GM19372 (cell line): ENCODE data around the gene POC1B.

Experiments
- ATAC-seq: cut with Tn5 transposase; IDR thresholded peaks from one replicate; pipeline ENCODE4 v1.9.1; 2021; ENCODE audit warnings: mild to moderate bottlenecking, low read depth, moderate library complexity; ENCODE audit not compliant: unreplicated experiment

The POC1B gene

DNA sequence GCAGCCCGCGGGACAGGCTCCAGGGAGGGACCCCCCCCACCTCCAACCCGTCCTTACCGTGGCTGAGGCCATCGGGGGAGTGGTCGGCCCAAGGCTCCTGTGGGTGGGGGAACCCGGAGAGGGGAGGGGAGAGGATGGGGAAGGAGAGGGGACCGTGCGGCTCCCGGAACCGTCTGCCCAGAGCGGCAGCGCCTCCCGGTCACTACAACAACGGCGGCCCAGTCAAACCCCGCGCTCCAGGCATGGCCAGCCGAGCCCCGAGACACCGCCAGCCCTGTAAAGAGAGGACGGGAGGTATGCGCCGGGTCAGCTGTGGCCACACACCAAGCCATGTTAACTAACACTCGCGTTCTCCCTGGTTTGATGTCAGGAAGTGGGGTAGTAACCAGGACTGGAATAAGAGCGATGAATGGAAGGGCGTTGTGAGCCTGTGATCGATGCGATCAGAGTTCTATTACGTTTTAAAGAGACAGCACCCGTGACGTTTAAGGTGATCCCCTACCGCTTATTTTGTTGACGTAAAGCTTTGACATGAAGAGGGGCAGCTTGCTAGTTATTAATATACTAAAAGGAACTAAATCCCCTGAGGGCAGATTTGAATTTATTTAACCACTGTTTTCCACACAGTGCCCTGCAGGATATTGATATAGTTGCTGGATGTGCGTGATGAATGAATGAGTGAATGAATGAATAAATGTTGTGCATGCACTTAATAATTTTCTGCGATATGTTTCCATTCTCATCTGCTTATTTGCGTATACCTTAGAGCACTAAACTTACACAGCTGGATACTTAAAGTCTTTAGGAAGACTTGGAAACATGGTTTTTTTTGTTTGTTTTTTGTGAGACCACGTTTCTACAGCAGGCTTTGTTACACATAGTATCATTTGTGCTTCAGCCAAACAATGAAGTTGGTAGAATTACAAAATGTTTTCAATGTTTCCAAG is at the start of gene POC1B:
TSS of gene POC1B (minus strand) at position 224 of the 947 bp plus-strand sequence. CDS start at position 72, 152 bp downstream.
- peak; percentile 67 for ATAC-seq

DNA sequence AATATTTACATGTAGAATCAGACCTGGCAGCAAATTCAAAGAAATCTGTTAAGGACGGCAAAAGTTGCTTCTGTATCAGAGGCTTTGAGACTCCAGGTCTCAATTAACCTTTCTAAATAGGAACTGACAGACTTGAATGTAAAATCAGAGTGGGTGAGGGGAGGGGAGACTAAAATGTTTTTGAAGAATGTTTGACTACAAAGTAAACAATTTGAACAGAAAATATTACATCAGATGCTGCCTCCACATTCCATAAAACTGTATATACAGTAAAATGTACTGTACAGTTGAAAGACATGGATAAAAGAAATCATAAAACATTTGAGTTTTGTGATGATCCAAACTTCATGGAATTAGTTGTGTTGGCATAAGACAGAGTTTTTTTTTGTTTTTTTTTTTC is 49.5 kb upstream of the POC1B start:
- no peak for ATAC-seq

DNA sequence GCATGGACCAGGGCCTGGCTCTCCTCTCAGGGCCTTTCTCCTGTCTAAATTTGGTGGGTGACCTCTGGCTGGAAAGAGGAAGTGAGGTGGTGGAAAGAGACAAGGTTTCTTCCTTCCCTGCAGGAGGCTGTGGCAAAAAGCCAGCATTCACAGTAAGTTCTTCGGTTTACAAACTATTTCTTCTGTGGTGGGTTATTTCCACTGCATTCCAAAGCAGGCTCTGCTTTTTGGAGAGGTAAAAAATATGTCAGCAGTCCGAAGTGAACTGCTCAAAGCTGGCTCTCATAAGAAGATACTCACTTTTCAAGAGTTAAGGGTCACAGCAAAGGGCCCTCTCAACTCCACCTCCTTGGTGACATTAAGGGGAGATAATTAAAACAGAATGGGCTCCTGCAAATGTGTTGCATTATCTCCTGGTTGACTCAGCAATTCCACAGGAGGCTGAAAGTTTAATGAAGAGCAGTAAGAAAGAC is 48.9 kb upstream of the POC1B start:
- no peak for ATAC-seq

DNA sequence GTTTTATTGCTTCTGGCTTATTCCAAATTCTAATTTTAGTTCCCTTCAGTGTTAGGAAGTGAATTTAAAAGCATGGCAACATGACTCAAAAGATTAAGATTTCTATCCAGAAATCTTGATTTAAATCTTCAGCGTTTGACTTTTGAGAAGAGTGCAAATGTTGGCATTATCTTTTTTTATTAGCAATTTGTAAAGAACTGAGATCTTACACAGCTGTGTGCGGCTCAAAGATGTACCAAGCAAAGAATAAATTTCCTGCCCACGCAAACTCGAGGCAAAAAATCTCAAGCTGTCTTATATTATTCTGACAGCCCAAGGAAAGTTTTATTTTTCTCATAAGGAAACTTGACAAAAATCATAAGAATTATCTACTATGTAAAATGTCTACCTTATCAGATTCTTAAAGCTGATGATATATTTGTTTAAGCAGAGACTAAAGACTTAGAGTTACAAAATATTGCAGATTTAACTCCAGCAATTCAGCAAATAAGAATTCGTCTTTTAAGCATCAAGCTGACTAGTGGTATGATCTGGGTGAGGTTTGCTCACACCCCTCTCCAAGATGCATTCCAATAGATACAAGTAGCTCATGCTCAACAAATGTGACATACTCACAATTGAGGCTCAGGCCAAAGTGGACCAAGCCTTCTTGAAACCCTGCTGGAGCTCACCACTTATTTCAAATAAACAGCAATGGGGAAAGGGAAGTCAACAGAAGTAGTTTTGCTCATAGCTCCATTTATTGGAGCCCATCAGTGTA is 47.4 kb upstream of the POC1B start:
- ATAC-seq = no peak

DNA sequence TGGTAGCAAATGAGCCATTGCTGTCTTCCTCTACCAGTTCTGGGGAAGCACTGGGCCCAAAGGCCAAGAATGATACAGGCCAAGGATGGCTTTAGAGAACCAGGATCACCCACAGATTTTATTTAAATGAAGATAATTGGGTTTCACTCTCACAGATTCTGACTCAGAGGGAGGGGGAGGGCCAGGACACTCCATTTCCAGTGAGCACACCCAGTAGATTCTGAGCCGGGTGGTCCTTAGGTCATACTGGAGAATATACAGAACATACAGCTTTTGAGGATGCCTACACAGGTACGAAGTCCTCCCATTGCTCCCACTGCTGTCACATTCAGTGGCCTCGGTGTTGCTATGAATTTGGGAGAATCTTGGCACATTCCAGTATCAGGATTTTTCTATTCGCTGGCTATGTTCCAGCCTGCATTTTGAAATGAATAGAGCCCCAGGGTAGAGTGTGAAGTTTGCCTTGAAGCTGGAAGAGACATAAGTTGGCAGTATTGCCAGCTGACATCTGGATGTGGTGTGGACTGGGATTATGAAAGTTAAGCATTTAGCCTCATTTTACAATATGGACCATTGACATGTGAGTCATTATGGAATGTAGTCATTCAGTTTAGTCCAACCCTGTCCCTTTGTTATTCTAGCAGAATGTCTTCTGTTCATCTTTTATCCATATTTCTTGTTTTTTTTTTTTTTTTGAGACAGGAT is 45.8 kb upstream of the POC1B start:
- ATAC-seq = no peak

DNA sequence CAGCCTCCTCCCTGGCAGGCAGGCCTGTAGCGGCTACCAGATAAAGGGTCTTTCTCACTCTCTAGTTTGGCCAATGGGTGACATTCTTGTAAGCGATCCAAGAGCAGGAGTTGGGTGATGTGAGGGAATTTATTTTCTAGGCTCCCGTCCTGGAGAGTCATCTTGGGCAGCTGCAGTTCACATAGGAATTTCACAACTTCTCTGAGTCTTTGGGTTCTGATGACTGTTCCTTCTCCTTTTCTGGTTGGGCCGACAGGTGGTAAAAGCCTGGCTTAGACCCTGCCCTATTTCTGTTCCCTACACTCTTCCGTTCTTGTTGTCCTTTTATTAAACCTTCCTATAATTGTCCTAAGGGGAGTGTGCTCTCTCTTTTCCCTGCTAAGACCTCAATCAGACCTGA is 42.6 kb upstream of the POC1B start:
- no peak for ATAC-seq

DNA sequence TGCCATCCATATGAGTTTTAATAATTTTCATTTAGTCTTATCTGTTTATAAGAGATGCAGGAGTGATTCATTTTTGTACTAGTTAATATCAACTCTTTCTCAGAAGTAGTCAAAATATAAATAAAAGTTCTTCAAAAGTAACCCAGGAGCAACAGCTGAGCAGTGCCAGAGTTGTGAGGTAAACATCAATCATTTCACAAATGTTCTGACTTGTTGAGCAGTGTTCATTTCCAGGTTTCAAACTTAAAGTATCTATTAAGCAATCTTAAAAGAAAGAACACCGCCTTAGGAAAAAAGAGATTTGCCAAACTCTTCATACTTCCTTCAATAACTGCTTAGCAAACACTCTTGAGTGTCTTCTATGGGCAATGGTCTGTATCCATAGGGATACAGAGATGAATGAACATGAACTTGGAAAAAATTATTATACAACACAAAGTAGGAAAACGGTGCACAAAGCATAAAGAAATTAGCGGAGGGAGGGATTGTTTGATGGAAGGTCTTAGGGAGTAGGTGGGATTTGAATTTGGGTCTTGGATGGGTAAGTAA is 41.9 kb upstream of the POC1B start:
- ATAC-seq = no peak

DNA sequence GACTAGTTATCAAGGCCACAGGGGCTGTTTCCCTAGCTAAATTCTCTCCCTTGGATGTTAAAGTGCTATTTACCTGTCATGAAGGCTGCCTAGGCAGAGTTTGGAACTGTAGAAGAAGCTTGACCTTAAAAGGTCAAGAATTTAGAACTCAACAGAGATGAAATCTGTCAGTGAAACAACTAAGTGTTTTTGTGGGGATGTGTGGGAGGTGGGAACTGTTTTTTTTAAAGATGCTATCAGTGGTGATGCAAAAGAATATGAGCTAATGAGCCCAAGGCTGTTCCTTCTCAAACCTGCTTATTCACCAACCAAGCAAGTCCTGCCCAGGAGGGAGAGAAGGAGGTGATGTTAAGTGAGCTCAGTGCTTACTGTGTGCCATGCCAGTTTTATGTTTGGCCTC is 40.8 kb upstream of the POC1B start:
- no peak for ATAC-seq

DNA sequence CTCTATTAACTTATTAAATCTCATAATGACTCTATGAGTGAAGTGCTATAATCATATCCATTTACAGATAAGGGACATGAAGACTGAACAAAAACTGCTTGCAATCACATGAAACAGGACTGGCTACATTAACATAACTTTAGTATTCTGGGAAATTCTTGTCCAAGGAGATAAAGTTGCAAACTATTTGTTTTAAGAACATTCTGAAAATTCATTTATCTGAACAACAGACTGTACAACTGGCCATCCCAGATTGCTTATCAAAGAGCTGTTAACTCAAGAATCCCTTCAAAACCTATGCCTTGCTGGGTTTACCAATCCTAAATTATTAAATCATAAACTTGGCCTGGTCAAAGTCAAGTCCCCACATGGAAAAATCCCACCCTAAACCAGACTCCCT is 39.2 kb upstream of the POC1B start:
- no peak for ATAC-seq

DNA sequence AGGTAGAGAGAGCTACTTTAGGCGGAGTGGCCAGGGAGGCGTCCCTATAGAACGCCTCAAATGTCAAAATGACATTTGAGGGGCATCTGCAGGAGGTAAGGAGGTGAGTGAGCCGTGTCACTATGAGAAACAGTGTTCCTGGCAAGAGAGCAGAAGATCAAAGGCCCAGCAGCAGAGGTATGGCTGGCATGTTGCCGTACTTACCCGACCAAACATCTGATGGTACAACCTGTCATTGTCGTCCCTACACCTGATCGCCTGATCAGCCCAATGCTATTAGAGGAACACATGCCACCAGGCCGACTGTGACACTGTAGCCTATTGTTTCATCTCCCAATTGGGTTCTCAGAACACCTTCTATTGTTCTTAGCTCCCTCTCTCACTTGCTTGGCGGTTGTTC is 33.9 kb upstream of the POC1B start:
- no peak for ATAC-seq

DNA sequence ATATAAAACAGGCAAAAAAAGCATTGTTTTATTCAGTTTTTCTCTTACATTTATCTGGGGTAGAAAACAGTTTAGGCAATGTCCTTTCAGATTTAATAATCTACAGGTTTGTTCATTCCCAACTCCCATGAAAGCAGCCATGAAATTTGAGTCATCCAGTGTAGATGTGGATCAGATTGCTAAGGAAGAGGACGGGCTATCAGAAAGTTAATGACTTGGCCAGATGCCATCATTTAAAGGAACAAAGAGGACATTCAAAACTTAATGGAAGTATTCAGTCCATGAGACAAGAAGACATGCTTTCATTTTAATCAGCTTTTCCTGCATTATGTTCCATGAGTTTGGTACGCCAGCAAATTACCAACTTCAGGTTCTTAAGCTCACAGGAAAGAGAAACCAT is 31.1 kb upstream of the POC1B start:
- ATAC-seq = no peak

DNA sequence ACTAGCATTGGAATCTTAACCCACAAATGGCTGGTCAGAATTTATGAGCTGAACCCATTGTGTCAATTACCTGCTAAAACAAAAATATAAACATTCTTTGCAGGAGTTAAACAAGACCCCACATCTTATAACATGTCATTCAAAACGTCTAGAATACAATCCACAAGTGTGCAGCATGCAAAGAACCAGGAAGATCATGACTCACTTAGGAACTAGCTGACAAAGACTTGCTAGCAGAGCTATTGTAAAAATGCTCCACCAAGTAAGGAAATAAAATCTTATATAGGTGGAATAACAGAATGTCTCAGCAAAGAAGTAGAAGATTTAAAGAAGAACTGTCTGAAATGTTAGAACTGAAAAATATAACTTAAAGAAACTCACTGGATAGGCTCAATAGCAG is 26.5 kb upstream of the POC1B start:
- no peak for ATAC-seq

DNA sequence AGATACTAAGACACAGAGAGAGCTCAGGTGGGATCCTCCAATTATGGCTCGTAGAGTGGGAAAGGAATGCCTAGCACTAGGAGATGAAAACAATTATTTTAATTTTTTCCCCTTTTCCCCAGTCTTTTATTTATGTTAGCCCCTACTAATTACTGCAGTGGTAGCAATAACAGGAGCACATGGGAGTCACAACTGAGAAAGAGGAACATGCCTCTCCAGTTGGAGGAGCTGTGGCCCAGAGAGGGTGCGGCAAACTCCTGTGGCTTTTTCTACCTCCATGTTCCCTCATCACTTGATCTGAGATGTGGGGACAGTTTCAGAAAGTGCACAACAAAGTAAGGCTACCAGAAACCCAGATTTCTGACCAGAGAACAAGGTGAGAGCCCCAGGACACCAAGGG is 25.9 kb upstream of the POC1B start:
- no peak for ATAC-seq

DNA sequence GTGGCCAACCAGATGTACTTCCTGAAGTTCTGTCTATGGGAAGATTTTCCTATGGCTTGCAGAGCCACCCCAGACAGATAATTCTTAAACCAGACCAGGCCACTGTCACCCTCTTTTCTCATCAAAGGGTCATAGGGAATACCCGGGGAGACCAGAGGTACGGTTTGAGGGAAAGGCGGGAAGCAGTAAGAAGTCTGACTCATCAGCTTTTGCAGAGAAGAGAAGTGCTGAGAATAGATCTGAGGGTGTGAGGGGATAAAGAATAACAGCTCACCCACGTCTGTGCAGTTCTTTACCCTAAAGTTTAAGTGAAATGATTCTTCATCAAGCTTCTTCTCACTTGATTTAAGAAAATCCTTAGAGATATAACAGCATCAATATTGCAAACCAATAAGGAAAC is 21.3 kb upstream of the POC1B start:
- no peak for ATAC-seq

DNA sequence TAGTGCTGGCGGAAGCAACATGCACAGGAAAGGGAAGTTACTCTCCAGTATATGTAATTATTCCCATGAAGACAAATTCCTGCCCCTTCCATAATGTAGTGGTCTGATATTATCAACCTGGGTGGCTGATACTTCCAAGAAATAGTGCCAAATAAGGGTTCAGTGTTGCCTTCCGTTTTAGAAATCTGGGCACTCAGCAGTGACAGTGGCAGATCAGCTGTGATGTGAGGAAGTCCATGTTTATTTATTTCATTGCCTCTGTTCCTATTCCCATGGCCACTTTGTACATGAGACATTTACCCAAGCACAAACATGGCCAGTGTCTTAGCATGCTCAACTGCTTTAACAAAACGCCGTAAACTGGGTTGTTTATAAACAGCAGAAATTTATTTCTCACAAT is 20.3 kb upstream of the POC1B start:
- ATAC-seq = no peak

DNA sequence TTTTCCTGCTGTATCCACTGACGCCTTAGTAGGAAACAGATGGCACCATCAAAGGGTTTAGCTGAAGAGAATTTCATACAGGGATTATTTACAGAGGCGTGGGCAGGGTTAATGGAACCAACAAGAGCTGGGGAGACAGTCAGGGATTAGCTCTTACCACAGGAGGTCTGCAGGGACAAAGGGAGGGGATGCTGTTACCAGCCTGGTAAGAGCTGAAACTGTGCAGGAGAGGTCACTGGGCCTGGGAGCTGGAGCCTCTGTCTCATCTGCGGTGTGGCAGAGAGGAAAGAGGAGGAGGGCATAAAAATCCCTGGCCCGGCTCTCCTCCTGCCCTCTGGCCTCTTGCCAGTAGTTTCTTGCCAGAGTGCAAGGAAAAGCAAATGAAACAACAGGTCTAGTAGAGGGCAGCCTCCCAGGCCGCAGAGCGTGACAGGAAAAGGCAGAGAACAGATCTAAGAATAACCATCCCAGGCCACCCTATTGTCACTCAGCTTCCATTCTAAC is 18.9 kb upstream of the POC1B start:
- ATAC-seq = no peak

DNA sequence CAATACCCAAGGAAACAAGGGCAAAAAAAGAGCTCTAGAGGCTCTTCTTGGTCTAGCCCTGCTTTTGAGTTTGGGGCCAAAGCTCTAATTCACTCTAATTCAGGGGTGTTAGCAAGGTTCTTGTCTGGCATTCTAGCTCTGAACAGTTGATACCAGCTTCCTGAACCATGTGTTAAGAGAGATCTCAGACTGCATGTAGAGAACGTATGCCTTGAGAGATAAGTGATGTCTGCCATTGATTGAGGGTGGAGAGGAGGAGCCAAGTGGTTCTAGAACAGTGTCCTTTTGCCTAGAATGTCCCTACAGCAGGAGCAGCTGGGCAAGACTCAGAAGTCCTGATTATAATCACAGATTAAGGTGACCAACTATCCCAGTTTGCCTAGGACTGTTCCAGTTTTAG is 18.2 kb upstream of the POC1B start:
- no peak for ATAC-seq

DNA sequence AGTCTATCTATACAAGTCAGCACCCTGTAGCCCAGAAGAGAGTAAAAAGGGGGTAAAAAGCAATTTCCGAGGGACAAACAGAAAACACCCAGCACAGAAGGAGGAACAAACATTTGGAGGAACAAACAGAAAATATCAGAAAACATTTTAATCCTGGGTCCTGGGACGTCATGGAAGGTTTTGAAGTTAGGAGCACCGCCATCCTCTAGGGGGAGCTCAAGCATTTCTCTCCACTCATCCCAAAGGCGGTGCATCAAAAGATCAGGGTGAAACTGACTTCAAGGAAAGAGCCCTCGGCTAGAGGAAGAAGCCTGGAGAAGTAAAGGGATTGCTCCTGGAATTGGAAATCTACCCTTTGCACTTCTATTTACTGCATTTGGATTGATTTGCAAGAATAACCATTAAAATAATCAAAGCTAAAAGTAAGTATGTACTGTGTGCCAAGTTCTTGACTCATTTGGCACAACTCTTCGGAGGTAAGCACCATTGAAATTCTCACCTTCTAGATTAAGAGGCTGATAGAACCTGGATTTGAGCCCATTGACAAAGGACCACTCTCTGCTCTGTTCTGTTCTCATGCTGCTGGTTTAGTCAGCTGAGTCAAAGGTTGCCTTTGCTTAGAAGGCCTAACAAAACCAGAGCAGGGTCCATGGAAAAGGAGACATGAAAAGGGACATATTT is 17.2 kb upstream of the POC1B start:
- peak; percentile 85 for ATAC-seq

DNA sequence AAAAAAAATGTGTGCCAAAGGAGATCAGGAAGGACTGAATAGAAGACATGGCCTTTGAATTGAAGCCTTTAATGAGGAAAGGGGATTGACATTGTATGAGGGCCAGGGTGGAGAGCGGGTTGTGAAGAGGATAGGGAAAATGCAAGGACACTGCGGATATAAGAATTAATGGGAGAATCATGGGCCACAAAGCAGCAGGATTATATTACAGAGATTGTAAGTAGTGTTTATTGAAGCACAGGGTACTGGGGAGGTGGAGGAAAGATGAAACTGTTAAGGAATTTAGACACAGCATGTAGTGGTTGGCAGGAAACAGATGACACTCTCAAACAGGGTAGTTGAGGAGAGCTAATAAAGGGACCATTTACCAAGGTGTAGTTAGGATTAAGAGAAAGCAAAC is 16.4 kb upstream of the POC1B start:
- ATAC-seq = no peak

DNA sequence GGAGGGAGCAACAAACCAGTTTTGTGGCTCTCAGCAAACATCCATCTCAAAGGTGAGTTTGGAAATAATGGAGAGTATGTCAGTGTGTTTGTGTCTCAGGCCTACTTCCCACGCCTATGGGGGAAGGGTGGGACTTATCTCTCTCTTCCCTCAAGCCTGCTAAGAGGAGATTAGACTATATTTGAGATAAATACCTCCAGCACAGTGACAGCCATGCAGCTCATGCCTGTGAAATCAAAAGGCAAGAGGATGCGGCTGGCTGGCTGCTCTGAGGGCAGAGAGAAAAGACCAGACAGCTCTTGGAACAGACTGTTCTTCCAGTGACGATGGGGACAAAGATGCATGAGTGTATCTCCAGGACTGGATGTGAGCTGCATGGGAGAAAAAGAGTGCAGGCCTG is 14.7 kb upstream of the POC1B start:
- no peak for ATAC-seq
